ENCODE measurements around the gene NRXN3.

NRXN3 gene

GRCh38 chr14:79274641-79275291 lies 1104.6 kb downstream of the NRXN3 start:
- DNase-seq = no peak

- DNase-seq = no peak
Measured at GRCh38 chr14:79275292-79275655, 1105.1 kb downstream of the NRXN3 start.

GRCh38 chr14:79278286-79278797 lies 1108.2 kb downstream of the NRXN3 start:
- DNase-seq = no peak

GRCh38 chr14:79278798-79279644 lies 1108.8 kb downstream of the NRXN3 start:
- DNase-seq = peak in 37 of 51 donors; percentile 2 to 69 (median 32)

- peak in 4 of 51 donors; percentile 2 to 64 (median 10) for DNase-seq
Measured at GRCh38 chr14:79279645-79280597, 1109.7 kb downstream of the NRXN3 start.

- no peak for DNase-seq
Measured at GRCh38 chr14:79281244-79282152, 1111.3 kb downstream of the NRXN3 start.

- DNase-seq = no peak
Measured at GRCh38 chr14:79284621-79285020, 1114.4 kb downstream of the NRXN3 start.

- no peak for DNase-seq
Measured at GRCh38 chr14:79285263-79285662, 1115.1 kb downstream of the NRXN3 start.

- DNase-seq = no peak
Measured at GRCh38 chr14:79287976-79288375, 1117.8 kb downstream of the NRXN3 start.

- peak in 6 of 51 donors; percentile 3 to 26 (median 4) for DNase-seq
Measured at GRCh38 chr14:79293482-79294177, 1123.5 kb downstream of the NRXN3 start.

- DNase-seq = no peak
Measured at GRCh38 chr14:79294499-79294898, 1124.3 kb downstream of the NRXN3 start.

- DNase-seq = no peak
Measured at GRCh38 chr14:79295385-79295784, 1125.2 kb downstream of the NRXN3 start.

GRCh38 chr14:79298373-79298772 lies 1128.2 kb downstream of the NRXN3 start:
- DNase-seq = no peak

- no peak for DNase-seq
Measured at GRCh38 chr14:79299162-79299561, 1129.0 kb downstream of the NRXN3 start.

GRCh38 chr14:79304279-79304678 lies 1134.1 kb downstream of the NRXN3 start:
- no peak for DNase-seq

- no peak for DNase-seq
Measured at GRCh38 chr14:79306546-79306945, 1136.4 kb downstream of the NRXN3 start.

- DNase-seq = no peak
Measured at GRCh38 chr14:79318371-79318770, 1148.2 kb downstream of the NRXN3 start.

- no peak for DNase-seq
Measured at GRCh38 chr14:79320561-79320960, 1150.4 kb downstream of the NRXN3 start.

- DNase-seq = no peak
Measured at GRCh38 chr14:79321070-79321469, 1150.9 kb downstream of the NRXN3 start.

GRCh38 chr14:79325071-79325470 lies 1154.9 kb downstream of the NRXN3 start:
- no peak for DNase-seq

All from hypothalamus (tissue), 51 donors.